PC-9 (cell line): ENCODE results near the gene OR10K2. TPM values are rescaled to one million over a fixed set of nuclear protein-coding genes. Genes with fewer than 3 reads are reported as not detected.

Source experiments
- Bru-seq: library from RNA; stranded (reverse); fragments of 400-500 nt; gene quantifications from one replicate; lab custom pipeline; 2021; lab: Mats Ljungman, UMichigan
- BruChase-seq, 2 experiments: library from RNA; stranded (reverse); fragments of 400-500 nt; gene quantifications; one replicate each; lab custom pipeline; 2021; lab: Mats Ljungman, UMichigan
- BruUV-seq: library from RNA; stranded (reverse); fragments of 400-500 nt; replicated peaks from 2 replicates; lab custom pipeline; 2021; lab: Mats Ljungman, UMichigan
- CTCF ChIA-PET: fragments of 300-600 bp; sonication (Branson Sonifier 250); formaldehyde crosslinking; loops from one replicate; lab custom pipeline; 2022; ENCODE audit warnings: antibody characterized with exemption; lab: Charles Lee
- POLR2A ChIA-PET: fragments of 300-600 bp; sonication (Branson Sonifier 250); formaldehyde crosslinking; loops from one replicate; lab custom pipeline; 2022; ENCODE audit warnings: antibody characterized with exemption; ENCODE audit not compliant: unreplicated experiment; lab: Charles Lee
- DNase-seq, 2 experiments: peaks; one replicate each; pipeline versions ENCODE4 v3.0.0 to v3.0.0-alpha.2; 2015 to 2022; ENCODE audit warnings: mixed read lengths in 1 of 2
- H2AFZ ChIP-seq: fragments of 200-600 bp; sonication (generic); 2 replicates; pipeline ENCODE4 v1.8.1; 2017; ENCODE audit warnings: antibody characterized with exemption
- H3F3A ChIP-seq: fragments of 200-600 bp; sonication (generic); 2 replicates; pipeline ENCODE4 v1.8.1; 2017; ENCODE audit warnings: antibody characterized with exemption, mild to moderate bottlenecking, low read depth; ENCODE audit not compliant: insufficient read depth
- H3K27ac ChIP-seq: fragments of 200-600 bp; sonication (generic); 2 replicates; pipeline ENCODE4 v1.6.1; 2016; ENCODE audit warnings: mixed run types
- H3K27me3 ChIP-seq: fragments of 200-600 bp; sonication (generic); 2 replicates; pipeline ENCODE4 v1.6.1; 2016; ENCODE audit warnings: low read depth, mixed run types; ENCODE audit not compliant: insufficient read depth
- H3K36me3 ChIP-seq: fragments of 200-600 bp; sonication (generic); 2 replicates; pipeline ENCODE4 v1.6.1; 2016; ENCODE audit warnings: low read depth, mixed run types
- H3K4me1 ChIP-seq: fragments of 200-600 bp; sonication (generic); replicated peaks from 2 replicates; pipeline ENCODE4 v1.6.1; 2016; ENCODE audit warnings: mixed run types; ENCODE audit not compliant: insufficient read depth
- H3K4me2 ChIP-seq: fragments of 200-600 bp; sonication (generic); 2 replicates; pipeline ENCODE4 v1.6.1; 2017; ENCODE audit warnings: mixed run types
- H3K4me3 ChIP-seq: fragments of 200-600 bp; sonication (generic); 2 replicates; pipeline ENCODE4 v1.6.1; 2016; ENCODE audit warnings: mixed run types
- H3K79me2 ChIP-seq: fragments of 200-600 bp; sonication (generic); 2 replicates; pipeline ENCODE4 v1.6.1; 2017; ENCODE audit warnings: low read depth, mixed run types
- H3K9me2 ChIP-seq: fragments of 200-600 bp; sonication (generic); 2 replicates; pipeline ENCODE4 v1.8.1; 2017; ENCODE audit warnings: mild to moderate bottlenecking; ENCODE audit not compliant: insufficient read depth
- H3K9me3 ChIP-seq: fragments of 200-600 bp; sonication (generic); 2 replicates; pipeline ENCODE4 v1.8.1; 2016; ENCODE audit warnings: low read depth; ENCODE audit not compliant: insufficient read depth
- H4K20me1 ChIP-seq: fragments of 200-600 bp; sonication (generic); 2 replicates; pipeline ENCODE4 v1.8.1; 2017; ENCODE audit not compliant: insufficient read depth
- CTCF ChIP-seq: fragments of 200-600 bp; sonication (generic); conservative IDR thresholded peaks from 2 replicates; pipeline ENCODE4 v1.6.1; 2017; ENCODE audit warnings: mixed run types, antibody characterized with exemption, mild to moderate bottlenecking, moderate library complexity
- EZH2 ChIP-seq: fragments of 200-600 bp; sonication (generic); IDR thresholded peaks from 2 replicates; pipeline ENCODE4 v1.8.0; 2017; ENCODE audit warnings: antibody characterized with exemption, low read depth
- intact Hi-C: fragments of 100-400 bp; cut with micrococcal nuclease; formaldehyde crosslinking; loops from one replicate; pipeline ENCODE4 v1.10.0; 2022; ENCODE audit not compliant: unreplicated experiment
- long read RNA-seq: library from polyadenylated mRNA; stranded (forward); transcript quantifications from one replicate; pipeline ENCODE4 v2.0.0, GENCODE V29; 2022
- total RNA-seq: library from RNA; stranded (reverse); gene quantifications from 2 replicates; pipeline ENCODE4 v1.2.3, GENCODE V29; 2021

Gene OR10K2
- not detected in 2 replicates for total RNA-seq
- Bru-seq, nascent RNA: not detected
- not detected for BruChase-seq, experiment 1, labeled RNA remaining after a 2-hour chase
- not detected for BruChase-seq, experiment 2, labeled RNA remaining after a 6-hour chase
- long read RNA-seq: 0 reads

- Histone ChIP-seq H3K4me1 (no peaks in the 10 kb centered on the region), H3K4me3 (no peak within 1 kb of the TSS), H2AFZ (no peak within 1 kb of the TSS), H3K79me2 (no peaks in the 10 kb centered on the region), H3K9me2 (no peaks in the 10 kb centered on the region), H4K20me1 (no peaks in the 10 kb centered on the region; the same call in 1 of the 2 replicates), H3F3A (no peaks in the 10 kb centered on the region), H3K27me3 (no peaks in the 10 kb centered on the region), H3K36me3 (no peaks in the 10 kb centered on the region), H3K27ac (no peak within 1 kb of the TSS), H3K4me2 (no peak within 1 kb of the TSS), H3K9me3 (no peaks in the 10 kb centered on the region)
- DNase-seq: no peak
- ChIA-PET POLR2A (no interaction called here), CTCF (no interaction called here)
- TF ChIP-seq EZH2 (no peak), CTCF (no peak)
- BruUV-seq: no TSS peak
- intact Hi-C loops: no loop called here
Observed at GRCh38 chr1:158426137-158426536, at the start of gene OR10K2. TSS of gene OR10K2 (minus strand) at chr1:158426237. CDS start at chr1:158420866, 5,371 bp downstream.

- H3F3A ChIP-seq: no peaks in the 10 kb centered on the region
- H3K36me3 ChIP-seq: no peaks in the 10 kb centered on the region
- no peak for DNase-seq
- ChIA-PET CTCF (no interaction called here), POLR2A (no interaction called here)
- no peak within 1 kb of the TSS for H2AFZ ChIP-seq
- H3K27me3 ChIP-seq: no peaks in the 10 kb centered on the region
- no peak within 1 kb of the TSS for H3K4me3 ChIP-seq
- no peak within 1 kb of the TSS for H3K27ac ChIP-seq
- no peaks in the 10 kb centered on the region for H3K79me2 ChIP-seq
- no peaks in the 10 kb centered on the region for H3K9me3 ChIP-seq
- no peaks in the 10 kb centered on the region for H4K20me1 ChIP-seq
- BruUV-seq: no TSS peak
- no peaks in the 10 kb centered on the region for H3K4me1 ChIP-seq
- H3K9me2 ChIP-seq: no peaks in the 10 kb centered on the region
- H3K4me2 ChIP-seq: no peak within 1 kb of the TSS
- TF ChIP-seq CTCF (no peak), EZH2 (no peak)
- intact Hi-C loops: no loop called here
Observed at GRCh38 chr1:158471920-158472319, 45.9 kb upstream of the OR10K2 start, which contains the start of gene OR10R2. TSS of gene OR10R2 (plus strand) at chr1:158472220. CDS start at chr1:158472326, 106 bp downstream.

GRCh38 chr1:158461534-158461933, 35.5 kb upstream of the OR10K2 start, which contains the start of gene OR10K1:
TSS of gene OR10K1 (plus strand) at chr1:158461834. CDS start at chr1:158465562, 3,728 bp downstream.
- Histone ChIP-seq H3K4me2 (no peak within 1 kb of the TSS), H3K9me3 (no peaks in the 10 kb centered on the region), H3K4me3 (no peak within 1 kb of the TSS), H4K20me1 (no peaks in the 10 kb centered on the region), H3K36me3 (no peaks in the 10 kb centered on the region), H3K9me2 (no peaks in the 10 kb centered on the region), H3K79me2 (no peaks in the 10 kb centered on the region), H2AFZ (no peak within 1 kb of the TSS), H3K4me1 (no peaks in the 10 kb centered on the region), H3K27ac (no peak within 1 kb of the TSS), H3K27me3 (no peaks in the 10 kb centered on the region), H3F3A (no peaks in the 10 kb centered on the region)
- DNase-seq: no peak
- ChIA-PET POLR2A (no interaction called here), CTCF (no interaction called here)
- BruUV-seq: no TSS peak
- intact Hi-C loops: no loop called here
- TF ChIP-seq EZH2: no peak
- TF ChIP-seq CTCF: no peak
